HepG2 (cell line): Measurements from ENCODE around the gene ADM5.

Source experiments
- JUND ChIP-seq: sonication (generic); formaldehyde crosslinking; IDR thresholded peaks from 2 replicates; pipeline ENCODE4 v1.8.0; 2022; ENCODE audit warnings: mild to moderate bottlenecking, missing genetic modification reagents
- NONO ChIP-seq, 2 experiments: fragments of 450-650 bp in 1 of 2; sonication (generic) in 1 of 2; formaldehyde crosslinking in 1 of 2; IDR thresholded peaks in 1 of 2; conservative IDR thresholded peaks in 1 of 2; 2 replicates each; pipeline versions ENCODE4 v1.6.1 to v1.8.0; 2017 to 2022; ENCODE audit warnings: mild to moderate bottlenecking in 1 of 2, missing genetic modification reagents in 1 of 2, moderate library complexity in 1 of 2
- POLR2A ChIP-seq, 2 experiments: IDR thresholded peaks; 2 replicates each; pipeline ENCODE4 v1.6.1; 2011; ENCODE audit warnings: low read depth in 2 of 2, low read length in 2 of 2, mild to moderate bottlenecking in 1 of 2, moderate library complexity in 1 of 2; ENCODE audit not compliant: insufficient read depth in 1 of 2
- TAF1 ChIP-seq: sonication (generic); formaldehyde crosslinking; IDR thresholded peaks from 2 replicates; pipeline ENCODE4 v1.4.0; 2020; ENCODE audit warnings: missing genetic modification reagents
- ZBTB38 ChIP-seq: sonication (generic); formaldehyde crosslinking; IDR thresholded peaks from 2 replicates; pipeline ENCODE4 v1.5.1; 2020; ENCODE audit warnings: mild to moderate bottlenecking, missing genetic modification reagents
- ZNF3 ChIP-seq: IDR thresholded peaks from 2 replicates; pipeline ENCODE4 v1.7.0; 2017; ENCODE audit warnings: inconsistent platforms
- ZNF589 ChIP-seq: sonication (generic); formaldehyde crosslinking; conservative IDR thresholded peaks from 2 replicates; pipeline ENCODE4 v1.8.0; 2022; ENCODE audit warnings: mild to moderate bottlenecking, moderate library complexity, missing genetic modification reagents
- ZNF850 ChIP-seq: sonication (generic); formaldehyde crosslinking; conservative IDR thresholded peaks from 2 replicates; pipeline ENCODE4 v1.9.0; 2021; ENCODE audit warnings: mild to moderate bottlenecking, missing genetic modification reagents
- ZZZ3 ChIP-seq: sonication (generic); formaldehyde crosslinking; IDR thresholded peaks from 2 replicates; pipeline ENCODE4 v1.4.0; 2020; ENCODE audit warnings: missing genetic modification reagents, mild to moderate bottlenecking, borderline replicate concordance
- TF ChIP-seq, protein P1 (sequence below): sonication (generic); formaldehyde crosslinking; IDR thresholded peaks from 2 replicates; pipeline ENCODE4 v1.5.0; 2020; ENCODE audit warnings: mild to moderate bottlenecking, missing genetic modification reagents, moderate library complexity
- TF ChIP-seq, protein P2 (sequence below): sonication (generic); formaldehyde crosslinking; IDR thresholded peaks from 2 replicates; pipeline ENCODE4 v1.4.0; 2020; ENCODE audit warnings: low read depth, missing genetic modification reagents

DNA sequence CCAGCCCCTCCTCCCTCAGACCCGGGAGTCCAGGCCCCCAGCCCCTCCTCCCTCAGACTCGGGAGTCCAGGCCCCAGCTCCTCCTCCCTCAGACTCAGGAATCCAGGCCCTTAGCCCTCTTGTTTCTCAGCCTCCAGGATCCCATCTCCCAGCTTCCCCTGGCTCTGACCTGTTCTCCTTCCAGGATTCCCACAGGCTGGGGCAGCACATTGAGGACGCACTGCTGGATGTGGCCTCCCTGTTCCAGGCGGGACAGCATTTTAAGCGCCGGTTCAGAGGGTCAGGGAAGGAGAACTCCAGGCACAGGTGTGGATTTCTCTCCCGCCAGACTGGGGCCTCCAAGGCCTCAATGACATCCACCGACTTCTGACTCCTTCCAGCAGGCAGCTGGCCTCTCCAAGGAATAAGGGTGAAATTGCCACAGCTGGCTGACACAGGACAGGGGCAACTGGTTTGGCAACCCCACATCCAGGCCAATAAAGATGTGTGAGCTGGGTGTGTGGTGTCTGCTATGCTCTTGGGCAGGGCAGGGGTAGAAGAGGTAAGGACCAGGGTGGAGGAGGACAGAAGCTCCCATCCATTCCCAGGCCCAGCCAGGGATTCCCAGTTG, 23.9 kb downstream of the ADM5 start:
- no peak for TF ChIP-seq ZZZ3 (CRISPR knock-in tag)
- no peak for TF ChIP-seq ZNF3
- no peak for TF ChIP-seq TAF1 (CRISPR knock-in tag)
- TF ChIP-seq NONO (IDR thresholded peaks at IDR 0.05), result no peak
- TF ChIP-seq NONO (CRISPR knock-in tag; conservative IDR thresholded peaks at IDR 0.05), result no peak
- TF ChIP-seq ZBTB38, result no peak
- TF ChIP-seq, protein P1, sequence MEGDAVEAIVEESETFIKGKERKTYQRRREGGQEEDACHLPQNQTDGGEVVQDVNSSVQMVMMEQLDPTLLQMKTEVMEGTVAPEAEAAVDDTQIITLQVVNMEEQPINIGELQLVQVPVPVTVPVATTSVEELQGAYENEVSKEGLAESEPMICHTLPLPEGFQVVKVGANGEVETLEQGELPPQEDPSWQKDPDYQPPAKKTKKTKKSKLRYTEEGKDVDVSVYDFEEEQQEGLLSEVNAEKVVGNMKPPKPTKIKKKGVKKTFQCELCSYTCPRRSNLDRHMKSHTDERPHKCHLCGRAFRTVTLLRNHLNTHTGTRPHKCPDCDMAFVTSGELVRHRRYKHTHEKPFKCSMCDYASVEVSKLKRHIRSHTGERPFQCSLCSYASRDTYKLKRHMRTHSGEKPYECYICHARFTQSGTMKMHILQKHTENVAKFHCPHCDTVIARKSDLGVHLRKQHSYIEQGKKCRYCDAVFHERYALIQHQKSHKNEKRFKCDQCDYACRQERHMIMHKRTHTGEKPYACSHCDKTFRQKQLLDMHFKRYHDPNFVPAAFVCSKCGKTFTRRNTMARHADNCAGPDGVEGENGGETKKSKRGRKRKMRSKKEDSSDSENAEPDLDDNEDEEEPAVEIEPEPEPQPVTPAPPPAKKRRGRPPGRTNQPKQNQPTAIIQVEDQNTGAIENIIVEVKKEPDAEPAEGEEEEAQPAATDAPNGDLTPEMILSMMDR (CRISPR knock-in tag), result no peak
- no peak for TF ChIP-seq ZNF850 (CRISPR knock-in tag)
- TF ChIP-seq JUND (CRISPR knock-in tag), result no peak
- TF ChIP-seq POLR2A (IDR thresholded peaks at IDR 0.05; ENCODE audit: insufficient read depth in 1 of 2, low read depth in 2 of 2, low read length in 2 of 2), result no peak
- TF ChIP-seq ZNF589, result no peak
- TF ChIP-seq, protein P2, sequence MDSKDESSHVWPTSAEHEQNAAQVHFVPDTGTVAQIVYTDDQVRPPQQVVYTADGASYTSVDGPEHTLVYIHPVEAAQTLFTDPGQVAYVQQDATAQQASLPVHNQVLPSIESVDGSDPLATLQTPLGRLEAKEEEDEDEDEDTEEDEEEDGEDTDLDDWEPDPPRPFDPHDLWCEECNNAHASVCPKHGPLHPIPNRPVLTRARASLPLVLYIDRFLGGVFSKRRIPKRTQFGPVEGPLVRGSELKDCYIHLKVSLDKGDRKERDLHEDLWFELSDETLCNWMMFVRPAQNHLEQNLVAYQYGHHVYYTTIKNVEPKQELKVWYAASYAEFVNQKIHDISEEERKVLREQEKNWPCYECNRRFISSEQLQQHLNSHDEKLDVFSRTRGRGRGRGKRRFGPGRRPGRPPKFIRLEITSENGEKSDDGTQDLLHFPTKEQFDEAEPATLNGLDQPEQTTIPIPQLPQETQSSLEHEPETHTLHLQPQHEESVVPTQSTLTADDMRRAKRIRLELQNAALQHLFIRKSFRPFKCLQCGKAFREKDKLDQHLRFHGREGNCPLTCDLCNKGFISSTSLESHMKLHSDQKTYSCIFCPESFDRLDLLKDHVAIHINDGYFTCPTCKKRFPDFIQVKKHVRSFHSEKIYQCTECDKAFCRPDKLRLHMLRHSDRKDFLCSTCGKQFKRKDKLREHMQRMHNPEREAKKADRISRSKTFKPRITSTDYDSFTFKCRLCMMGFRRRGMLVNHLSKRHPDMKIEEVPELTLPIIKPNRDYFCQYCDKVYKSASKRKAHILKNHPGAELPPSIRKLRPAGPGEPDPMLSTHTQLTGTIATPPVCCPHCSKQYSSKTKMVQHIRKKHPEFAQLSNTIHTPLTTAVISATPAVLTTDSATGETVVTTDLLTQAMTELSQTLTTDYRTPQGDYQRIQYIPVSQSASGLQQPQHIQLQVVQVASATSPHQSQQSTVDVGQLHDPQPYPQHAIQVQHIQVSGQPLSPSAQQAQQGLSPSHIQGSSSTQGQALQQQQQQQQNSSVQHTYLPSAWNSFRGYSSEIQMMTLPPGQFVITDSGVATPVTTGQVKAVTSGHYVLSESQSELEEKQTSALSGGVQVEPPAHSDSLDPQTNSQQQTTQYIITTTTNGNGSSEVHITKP (CRISPR knock-in tag), result no peak
